CD4-positive, alpha-beta T cell treated with Interferon alpha-2 for 1 hour (primary cell): ENCODE results near the gene KCNG2.
"Not testable (repeated sequence)": the region's sequence is repeated elsewhere in the genome, so short reads cannot be mapped to it uniquely, and the experiment has no call there.

ENCODE experiments used
- DNase-seq, 2 donors: peaks; one replicate each; pipeline ENCODE4 v3.0.0-alpha.2; 2020 to 2022

Gene KCNG2

DNA sequence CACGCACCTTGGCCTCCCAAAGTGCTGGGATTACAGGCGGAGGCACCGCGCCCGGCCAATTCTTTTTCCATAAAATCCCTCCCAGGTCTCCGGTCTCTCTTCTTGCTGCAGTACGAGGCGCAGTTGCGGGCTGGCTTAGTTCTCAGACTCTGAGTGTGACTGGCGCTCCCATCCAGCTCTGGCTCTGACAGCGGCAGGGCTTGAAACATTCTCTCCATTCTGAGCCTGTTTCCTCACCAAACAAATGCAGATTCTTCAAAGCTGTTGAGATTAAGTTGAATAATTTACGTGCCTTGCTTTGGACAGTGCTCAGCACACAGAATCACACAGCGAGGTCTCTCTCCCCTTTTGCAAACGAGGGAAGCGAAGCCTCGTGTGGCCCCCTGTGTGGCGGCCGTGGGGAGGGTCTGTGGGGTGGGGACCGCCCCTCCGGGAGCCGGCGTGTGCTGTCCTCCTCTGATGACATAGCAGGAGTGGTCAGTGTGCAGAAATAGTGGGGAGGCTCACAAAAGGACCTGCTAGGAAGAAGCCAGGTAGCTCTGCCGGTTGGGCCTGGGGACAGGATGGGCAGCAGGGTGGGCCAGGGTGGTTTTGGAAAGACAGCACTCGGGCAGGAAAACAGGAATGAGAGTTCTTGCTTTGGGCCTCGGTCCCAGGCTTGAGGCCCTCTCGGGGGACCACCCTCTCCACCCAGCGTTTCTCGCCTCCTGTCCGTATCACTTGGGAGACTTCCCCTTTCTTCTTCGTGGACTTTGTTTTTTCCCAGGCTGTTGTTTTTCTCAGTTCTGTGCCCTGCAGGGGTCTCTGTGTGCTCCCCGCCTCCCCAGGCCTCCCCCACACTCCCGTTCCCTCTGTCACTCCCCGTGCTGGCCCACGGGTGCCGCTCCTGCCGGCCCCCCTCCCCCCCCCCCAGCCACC is 75.0 kb downstream of the KCNG2 start:
- no peak for DNase-seq

DNA sequence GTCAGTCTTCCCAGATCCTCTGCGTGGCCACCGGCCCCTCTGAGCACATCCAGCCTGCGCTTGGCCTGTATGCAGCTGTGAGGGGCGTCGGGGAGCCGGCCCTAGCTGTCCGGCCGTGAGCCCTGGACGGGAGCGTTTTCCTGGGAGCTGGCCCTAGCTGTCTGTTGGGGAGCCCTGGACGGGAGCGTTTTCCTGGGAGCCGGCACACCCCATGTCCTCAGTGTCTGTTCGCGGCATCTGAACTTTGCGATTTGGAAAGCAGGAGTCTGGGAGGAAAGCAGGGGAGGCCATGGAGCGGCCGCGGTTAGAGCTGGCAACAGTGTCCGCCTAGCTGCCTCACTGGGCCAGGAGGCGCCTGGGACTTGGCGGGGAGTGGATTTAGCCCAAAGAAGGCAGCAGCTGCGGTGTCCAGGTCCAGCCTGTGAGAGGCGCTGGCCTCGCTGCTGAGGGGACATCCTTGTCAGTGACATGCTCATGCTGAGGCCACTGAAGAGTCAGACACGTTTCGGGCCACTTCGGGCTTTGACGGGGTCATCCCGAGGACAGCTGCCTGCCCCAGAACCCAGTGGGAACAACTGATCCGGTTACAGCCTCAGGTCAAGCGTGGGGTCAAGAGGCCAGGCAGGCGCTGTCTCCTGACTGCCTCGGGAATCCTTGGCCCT is 75.8 kb downstream of the KCNG2 start:
- DNase-seq = no peak

DNA sequence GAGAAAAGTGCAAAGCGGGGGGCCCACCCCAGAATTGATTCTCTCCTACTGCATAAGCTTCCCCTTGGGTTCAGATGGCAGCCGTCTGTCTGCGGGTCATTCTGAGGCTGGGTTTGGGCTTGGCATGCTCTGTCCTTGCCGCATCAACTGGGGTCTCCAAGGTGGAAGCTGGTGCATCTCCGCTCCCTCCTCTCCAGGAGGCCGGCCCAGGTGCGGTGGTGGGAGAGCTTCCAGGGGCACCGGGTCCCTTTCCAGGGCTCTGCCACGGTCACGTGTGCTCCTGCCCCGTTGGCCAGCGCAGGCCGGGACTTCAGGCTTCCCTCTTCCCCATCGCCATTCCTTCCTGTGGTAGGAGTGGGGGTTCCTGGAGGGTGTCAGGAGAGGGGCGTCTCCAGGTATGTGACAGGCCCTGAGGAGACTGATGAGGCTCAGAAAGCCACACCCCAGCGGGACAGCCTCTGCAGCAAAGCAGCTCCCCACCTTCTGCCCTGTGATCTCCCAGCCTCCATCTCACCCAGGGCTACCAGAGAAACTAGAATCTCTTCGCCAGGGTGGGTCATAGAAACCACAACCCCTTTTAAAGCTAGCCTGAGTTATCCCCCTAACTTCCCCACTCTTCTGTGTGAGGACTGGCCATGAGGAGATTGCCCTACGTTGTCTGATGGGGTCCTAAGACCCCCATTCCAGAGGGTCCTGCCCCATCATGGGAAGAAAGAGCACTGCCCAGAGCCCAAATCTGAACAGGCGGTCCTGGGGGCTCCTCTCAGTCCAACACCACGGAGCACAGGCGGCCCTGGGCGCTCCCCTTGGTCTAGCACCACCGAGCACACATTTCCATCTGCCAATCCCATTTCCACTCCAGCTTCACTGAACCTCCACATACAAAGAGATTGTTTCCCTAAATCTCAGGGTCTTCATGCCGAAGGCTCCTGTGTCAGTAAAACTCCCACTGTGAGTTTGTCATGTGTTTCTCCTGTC is 77.1 kb downstream of the KCNG2 start:
- no peak for DNase-seq

DNA sequence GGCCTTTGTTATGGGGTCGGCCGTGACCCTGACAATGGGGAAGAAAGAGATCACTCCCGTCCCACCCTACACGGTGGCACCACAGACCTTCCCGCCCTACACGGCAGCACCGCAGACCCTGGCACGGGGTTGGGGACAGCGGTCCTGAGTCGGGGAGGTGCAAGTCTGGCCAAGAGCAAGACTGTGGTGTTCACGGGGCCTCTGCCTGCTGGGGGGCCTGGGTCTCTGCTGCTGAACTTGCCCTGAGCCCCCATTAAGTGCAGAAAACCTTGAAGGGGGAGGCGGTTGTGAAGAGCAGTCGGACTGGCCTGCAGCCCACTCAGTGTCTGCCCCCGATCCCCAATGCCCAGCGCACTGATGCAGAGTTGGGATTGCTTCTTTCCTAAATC is 77.8 kb downstream of the KCNG2 start:
- DNase-seq = no peak

DNA sequence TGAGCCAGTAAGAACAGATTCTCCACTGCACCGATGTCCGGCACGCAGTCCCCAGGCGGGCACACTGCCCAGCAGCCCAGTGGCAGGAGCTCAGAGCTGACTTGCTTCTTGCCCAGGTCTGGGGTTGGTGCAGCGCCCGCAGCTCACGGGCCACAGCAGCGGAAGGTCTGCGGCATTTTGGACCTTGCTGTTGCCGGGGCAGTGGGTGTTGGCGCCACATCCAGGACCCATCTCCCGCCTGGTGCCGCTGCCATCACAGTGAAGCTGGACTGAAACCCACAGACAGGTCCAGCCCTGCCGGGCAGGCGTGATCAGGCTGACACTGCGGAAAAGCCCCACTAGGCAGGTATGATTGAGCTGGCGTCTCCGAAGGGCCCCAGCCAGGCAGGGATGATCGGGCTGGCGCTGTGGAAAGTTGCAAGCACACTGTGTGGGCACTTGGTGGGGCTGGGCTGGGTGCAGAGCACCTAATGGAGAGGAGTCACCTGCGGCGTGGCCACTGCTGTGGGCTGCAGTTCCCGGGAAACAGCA is 78.3 kb downstream of the KCNG2 start:
- DNase-seq = no peak

DNA sequence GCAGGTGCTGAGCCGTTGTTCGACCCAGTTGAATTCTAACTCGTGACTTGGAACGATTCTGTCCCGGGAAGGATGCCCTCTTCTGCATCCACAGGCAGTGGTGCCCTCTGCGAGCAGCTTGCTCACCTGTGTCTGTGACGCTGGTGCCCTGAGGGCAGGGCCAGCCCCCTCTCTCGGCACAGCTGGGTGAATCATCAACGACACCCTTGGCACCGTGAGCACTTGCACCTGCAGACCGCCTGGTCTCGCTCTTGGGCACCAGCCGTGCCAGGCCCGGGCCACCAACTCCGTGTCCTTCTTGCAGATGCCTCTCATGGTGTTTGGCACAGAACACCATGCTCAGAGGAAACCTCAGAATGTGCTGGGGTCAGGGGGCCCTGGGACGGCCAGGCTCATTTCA is 78.8 kb downstream of the KCNG2 start:
- DNase-seq = no peak

DNA sequence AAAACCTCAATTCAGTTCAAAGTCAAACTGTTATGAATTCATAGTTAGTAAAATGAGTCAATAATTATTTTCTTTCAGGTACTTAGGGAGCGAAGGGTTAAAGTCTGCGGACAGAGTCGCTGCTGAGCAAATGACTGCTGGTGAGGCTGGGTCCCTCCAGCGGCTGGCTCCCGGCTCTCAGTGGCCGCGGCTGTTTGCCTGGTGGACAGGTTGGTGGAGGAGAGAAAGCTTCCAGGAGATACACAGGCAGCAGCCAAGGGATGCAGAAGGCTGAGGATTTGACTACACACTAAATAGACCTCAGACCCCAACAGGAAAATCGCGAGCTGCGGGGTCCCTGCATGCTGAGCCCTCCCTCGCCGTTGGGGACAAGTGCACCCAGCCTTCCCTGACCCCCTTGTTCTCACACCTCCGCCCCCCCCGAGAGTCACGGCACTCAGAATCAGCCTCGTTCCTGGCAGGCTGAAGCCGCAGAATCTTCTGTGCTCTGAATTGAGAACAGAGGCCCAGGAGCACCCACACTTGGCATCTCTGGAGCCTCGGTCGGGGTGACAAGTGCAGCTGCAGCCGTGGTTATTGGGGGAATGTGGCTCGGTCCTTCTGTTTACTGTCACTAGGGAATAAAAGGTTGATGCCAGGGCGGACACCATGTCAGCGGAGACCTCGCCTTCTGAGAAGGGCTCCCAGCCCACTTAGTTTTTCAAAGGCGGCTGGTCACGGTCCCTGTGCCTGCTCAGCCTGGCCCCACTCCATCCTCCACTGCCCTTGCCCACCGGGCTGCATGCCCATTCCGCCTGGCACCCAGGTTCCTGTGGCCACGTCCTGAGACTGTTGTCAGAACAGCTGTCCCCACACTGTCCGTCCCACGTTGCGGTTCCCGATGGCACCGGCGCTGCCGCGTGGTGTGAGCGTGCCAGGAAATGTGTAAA is 79.7 kb downstream of the KCNG2 start:
- DNase-seq = no peak

DNA sequence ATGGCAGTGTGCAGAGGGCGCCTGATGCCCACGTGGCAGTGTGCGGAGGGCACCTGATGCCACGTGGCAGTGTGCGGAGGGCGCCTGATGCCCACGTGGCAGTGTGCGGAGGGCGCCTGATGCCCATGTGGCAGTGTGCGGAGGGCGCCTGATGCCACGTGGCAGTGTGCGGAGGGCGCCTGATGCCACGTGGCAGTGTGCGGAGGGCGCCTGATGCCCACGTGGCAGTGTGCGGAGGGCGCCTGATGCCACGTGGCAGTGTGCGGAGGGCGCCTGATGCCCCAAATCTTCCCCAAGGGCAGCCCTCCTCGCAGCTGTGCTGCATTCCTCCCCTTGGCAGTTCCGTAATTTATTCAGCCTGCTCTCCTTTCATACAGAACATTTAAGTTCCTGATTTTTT is 80.5 kb downstream of the KCNG2 start:
- DNase-seq = not testable (repeated sequence)

DNA sequence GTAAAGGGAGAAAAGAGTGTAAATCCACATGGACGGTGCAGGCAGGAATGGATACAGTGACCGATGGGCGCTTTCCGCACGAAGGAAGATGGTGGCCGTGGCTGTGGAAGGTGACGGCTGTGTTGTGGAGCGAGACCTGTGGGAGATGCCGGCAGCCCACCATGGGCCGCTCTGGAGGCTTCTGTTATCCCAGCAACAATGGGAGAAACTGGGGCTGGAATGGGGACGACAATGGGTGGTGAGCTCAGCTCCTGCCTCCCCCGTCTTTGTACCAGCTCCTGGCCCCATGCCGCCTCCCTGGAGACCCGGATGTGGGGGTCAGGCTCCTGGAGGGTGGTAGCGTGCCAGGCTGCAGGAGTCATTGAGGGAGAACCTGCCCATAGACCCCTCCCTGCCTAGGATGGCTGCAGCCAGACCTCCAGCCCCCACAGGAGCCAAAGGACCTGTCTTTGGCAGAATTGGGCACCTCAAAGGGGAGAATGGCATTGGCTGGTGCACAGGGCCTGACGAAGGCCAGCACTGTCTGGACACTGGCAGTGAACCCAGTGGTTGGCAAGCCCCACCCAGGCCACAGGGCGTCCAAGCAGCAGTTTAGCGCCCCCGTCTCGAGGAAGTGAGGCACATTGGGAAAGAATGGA is 81.1 kb downstream of the KCNG2 start:
- DNase-seq = no peak

DNA sequence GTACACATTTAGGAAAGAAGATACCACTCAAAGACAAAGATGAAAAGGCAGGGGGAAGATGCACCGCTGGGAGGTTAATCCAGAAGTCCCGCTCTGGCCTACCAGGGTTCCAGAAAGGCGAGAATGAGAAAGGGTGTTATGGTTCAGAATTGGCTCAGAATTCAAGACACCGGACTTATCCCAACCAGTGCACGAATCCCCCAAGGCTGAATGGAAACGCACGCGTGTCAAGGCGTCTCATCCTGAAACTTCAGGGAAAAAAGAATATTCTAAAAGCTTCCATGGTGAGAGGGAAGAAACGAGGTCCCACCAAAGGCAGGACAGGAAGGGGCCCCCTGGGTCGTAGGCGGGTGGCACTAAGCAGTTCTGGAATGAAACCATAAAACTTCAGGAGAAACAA is 81.8 kb downstream of the KCNG2 start:
- no peak for DNase-seq

DNA sequence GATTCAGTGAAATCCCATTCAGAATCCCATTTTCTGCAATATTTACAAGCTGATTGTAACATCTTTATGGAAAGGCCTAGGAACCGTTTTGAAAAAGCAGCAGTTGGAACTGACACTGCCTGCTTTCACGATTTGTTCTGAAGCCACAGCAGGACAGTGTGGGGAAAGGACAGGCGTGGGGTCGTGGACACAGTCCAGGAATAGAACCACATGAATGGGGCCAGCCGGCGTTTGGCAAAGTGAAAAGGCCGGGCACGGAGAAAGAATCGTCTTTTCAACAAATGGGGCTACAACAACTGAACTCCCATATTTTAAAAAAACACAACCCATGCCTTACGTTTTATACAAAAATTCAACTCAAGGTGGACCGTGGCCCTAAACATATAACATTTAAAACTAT is 84.0 kb downstream of the KCNG2 start:
- DNase-seq = no peak

DNA sequence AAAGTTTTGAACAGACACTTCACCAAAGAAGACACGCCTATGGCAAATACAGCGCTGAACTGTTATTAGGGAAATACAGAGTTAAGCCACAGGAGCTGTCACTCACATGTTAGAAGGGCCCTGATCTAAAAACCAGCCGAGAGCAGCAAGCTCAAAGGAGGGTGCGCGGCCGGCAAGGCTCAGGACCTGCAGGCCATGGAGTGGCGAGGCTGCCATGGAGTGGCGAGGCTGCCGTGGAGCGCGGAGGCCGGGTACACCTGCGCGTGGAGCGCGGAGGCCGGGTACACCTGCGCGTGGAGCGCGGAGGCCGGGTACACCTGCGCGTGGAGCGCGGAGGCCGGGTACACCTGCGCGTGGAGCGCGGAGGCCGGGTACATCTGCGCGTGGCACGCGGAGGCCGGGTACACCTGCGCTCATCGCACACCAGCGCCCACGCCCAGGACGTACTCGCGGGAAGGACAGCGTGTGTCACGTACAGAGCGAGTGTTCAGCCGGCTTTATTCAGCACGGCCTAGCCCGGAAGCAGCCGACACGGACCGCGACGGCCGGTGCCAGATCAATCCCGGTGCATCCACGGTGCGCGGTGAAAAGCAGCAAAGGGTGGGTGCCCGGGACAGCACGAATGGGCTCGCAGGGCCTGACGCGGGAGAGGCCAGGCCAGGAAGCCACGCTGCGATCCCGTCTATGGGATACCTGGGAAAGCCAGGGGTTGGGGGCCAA is 84.9 kb downstream of the KCNG2 start:
- no peak for DNase-seq

DNA sequence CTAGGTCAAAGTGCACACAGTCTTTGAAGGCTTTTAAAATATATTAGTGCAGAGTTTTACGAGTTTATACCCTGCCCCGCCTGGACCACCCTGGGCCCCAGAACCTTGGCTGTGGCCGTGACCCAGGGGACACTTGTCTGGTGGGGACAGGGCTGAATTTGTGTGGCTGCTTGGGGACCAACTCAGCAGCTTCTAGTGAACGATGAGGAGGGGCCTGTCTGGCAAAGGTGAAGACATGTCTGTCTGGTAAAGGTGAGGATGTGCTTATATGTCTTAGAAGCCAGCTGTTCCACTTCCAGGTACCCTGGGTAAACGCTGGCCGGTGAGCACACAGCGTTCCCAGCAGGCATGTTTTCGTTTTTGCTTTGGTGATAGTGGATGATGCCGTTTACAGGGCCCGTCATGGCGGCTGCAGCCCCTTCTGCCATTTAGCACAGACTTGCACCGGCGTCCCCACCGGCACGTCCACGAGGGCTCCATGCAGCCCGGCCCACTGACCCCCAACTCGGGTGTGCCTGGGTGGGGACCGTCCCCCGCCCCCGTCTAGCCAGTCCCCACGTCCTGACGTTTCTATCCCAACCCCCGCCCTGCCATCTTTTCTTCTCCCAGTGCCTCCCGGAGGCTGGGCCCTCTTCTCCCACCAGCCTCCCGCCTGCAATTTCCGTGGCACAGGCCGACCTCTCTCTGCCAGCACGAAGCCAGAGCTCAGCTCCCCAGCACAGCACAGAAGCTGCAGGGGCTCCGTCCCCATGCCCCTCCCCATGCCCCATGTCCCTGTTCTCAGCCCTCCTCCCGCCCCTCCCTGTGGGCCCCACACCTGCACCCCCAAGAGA is 85.9 kb downstream of the KCNG2 start:
- DNase-seq = no peak

DNA sequence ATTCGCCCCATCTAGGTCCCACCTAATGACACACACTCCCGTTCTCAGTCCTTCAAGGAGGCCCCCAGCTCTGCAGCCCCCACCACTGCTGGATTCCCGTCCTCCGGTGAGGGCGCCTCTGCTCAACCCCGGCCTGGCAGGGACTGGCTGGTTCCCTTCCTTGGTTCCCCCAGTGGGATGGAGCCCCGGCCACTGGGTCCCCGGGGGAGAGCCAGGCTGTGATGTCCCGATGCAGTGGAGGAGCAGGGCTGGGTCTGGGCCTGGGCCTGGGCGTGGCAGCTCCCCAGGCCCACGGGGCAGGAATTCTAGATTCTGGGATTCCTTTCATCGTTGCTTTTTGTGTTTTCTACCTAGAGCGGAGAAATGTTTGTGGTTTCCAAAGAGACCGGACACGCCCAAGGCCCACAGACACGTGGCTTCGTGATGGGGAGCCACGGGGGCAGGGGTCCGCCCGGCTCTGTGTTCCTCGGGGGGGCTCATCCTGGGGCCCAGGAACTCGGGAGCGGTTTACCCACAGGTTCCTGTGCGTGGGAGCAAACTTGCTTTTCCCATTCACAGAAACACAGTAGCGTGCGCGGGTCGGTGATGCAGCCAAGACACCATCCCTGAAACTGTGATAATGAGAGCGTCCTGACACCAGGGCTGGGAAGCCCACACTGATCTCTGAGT is 86.7 kb downstream of the KCNG2 start:
- DNase-seq = no peak

DNA sequence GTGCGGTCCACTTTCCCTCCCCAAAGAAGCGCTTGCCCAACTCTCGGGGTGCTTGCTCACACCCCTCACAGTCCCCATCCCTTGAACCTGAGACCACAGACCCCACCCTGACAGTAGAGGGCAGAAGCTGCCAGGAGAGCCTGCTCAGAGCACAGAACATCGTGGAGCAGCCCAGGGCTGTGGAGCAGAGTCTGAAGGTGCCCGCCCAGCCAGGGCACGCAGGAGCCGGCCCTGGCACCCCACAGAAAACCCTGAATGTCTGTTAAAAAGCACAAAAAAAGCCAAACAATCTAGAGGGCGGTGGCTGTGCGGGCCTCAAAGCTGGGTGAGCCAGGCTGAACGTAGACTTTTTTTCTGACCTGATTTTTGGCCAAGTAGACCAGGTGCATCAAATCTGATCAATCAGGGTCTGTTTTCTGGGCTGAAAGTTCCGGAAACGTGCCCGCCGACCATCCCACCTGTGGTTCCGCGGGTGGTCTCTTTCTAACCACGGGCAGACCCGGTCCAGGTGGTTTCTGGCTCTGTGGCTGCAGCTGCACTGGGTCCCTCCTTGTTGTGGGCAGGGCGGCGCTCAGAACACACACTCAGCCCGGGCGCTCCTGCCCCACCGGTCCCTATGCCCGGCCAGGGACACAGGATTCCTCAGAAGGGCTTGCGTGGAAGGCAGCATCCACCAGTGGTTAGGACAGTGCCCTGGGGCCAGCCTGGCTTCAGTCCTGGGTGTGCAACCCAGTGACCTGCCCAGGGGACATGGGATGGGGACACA is 87.4 kb downstream of the KCNG2 start:
- no peak for DNase-seq

DNA sequence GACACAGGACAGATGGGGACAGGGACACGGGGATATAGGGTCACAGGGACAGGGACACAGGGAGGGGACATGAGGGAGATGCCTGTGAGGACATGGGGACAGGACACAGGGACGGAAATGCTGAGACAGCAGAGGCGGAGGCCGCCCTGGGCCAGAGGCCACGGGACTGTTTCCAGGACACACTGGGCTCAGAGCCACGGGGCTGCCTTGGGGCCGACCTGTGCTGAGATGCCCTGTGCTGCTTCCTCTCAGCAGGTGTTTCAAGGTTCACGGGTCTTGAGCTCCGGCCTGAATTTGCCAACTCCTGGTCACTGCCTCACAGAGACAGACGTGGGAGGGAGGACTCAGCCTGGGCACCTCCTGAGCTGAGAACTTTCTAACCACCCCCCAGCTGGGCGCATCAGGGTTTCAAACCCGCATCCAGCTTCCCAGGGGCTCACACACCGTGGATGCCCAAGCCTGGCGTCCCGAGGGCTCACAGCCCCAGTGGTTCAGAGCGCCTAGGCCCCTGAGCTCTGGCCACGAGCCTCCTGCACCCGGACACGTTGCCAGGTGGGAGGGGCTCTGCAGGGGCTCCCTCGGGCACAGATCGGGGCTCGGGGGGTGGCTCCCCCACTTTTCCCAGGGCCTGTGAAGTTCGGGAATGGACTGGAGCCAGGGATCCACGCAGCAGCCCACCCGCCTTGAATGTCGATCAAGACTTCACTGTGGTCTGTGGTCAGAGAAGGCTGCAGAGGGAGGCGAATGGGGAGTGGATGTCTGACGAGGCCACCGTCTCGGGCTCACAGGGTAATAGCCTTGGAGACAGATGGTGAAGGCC is 89.7 kb downstream of the KCNG2 start:
- DNase-seq = no peak

DNA sequence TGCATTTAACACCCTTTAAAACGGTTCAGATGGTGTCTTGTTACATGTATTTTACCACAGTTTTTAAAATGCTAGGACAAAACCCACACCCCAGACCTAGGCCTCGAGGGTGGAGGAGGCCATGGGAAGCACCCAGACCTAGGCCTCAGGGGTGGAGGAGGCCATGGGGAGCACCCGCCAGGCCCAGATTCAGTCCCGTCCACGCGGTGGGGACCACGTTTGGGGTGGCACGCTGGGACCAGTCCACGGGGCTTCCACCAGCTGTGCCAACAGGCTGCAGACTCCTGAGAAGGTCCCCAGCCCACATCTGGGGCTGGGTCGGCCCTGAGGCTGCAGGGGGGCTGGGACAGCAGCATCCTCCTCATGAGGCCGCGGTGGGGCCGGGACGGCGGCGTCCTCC is 90.3 kb downstream of the KCNG2 start:
- DNase-seq = no peak
